K562 (cell line): Measurements from ENCODE around the gene CHST10. TPM values are rescaled to one million over a fixed set of nuclear protein-coding genes. Genes with fewer than 3 reads are reported as not detected.

Experiments used
- ELK3 ChIP-seq: fragments of 450-650 bp; formaldehyde crosslinking; IDR thresholded peaks from 2 replicates; pipeline ENCODE4 v1.4.0; 2020; ENCODE audit warnings: mild to moderate bottlenecking
- FOXP1 ChIP-seq: sonication (generic); formaldehyde crosslinking; IDR thresholded peaks from 2 replicates; pipeline ENCODE4 v1.8.0; 2022; ENCODE audit warnings: mild to moderate bottlenecking, missing genetic modification reagents
- HMG20A ChIP-seq: fragments of 450-650 bp; formaldehyde crosslinking; conservative IDR thresholded peaks from 2 replicates; pipeline ENCODE4 v1.4.0; 2020; ENCODE audit warnings: mild to moderate bottlenecking, mixed read lengths
- HMGN3 ChIP-seq: IDR thresholded peaks from 2 replicates; pipeline ENCODE4 v1.6.1; 2011; ENCODE audit warnings: borderline replicate concordance, low read depth, mild to moderate bottlenecking, mixed read lengths, low read length; ENCODE audit not compliant: insufficient read length; ENCODE audit errors: extremely low read depth
- KAT2B ChIP-seq: IDR thresholded peaks from one replicate; pipeline ENCODE4 v1.6.1; 2012; ENCODE audit warnings: low read depth, mild to moderate bottlenecking, control low read depth, inconsistent platforms, low read length, moderate library complexity
- NFATC3 ChIP-seq: fragments of 450-650 bp; IDR thresholded peaks from 2 replicates; pipeline ENCODE4 v1.6.1; 2017; ENCODE audit warnings: mild to moderate bottlenecking
- NFIC ChIP-seq: fragments of 450-650 bp; IDR thresholded peaks from 2 replicates; pipeline ENCODE4 v1.6.1; 2017; ENCODE audit warnings: mild to moderate bottlenecking, inconsistent platforms
- POLR2AphosphoS2 ChIP-seq: IDR thresholded peaks from 2 replicates; pipeline ENCODE4 v1.6.1; 2012; ENCODE audit warnings: low read length, improper control_type of control experiment
- POLR2B ChIP-seq: fragments of 450-650 bp; IDR thresholded peaks from 2 replicates; pipeline ENCODE4 v1.6.1; 2018; ENCODE audit warnings: low read depth; ENCODE audit not compliant: partially characterized antibody
- RBBP5 ChIP-seq: fragments of 200-600 bp; sonication (generic); IDR thresholded peaks from 2 replicates; pipeline ENCODE4 v1.6.1; 2012; ENCODE audit warnings: borderline replicate concordance, mild to moderate bottlenecking, low read length, control low read depth, inconsistent platforms; ENCODE audit not compliant: insufficient read depth, poor library complexity, severe bottlenecking
- RNF219 ChIP-seq: fragments of 250-450 bp; sonication (Bioruptor Pico); IDR thresholded peaks from 2 replicates; pipeline ENCODE4 v1.5.0; 2022; ENCODE audit warnings: mild to moderate bottlenecking
- SAFB2 ChIP-seq: fragments of 200-400 bp; formaldehyde crosslinking; IDR thresholded peaks from 2 replicates; pipeline ENCODE4 v1.6.1; 2018; ENCODE audit warnings: borderline replicate concordance, low read length, low read depth, moderate library complexity; ENCODE audit not compliant: severe bottlenecking
- SIX5 ChIP-seq, 2 experiments: IDR thresholded peaks; 2 replicates each; pipeline ENCODE4 v1.6.1; 2011; ENCODE audit warnings: low read length in 2 of 2, borderline replicate concordance in 1 of 2, low read depth in 1 of 2, mild to moderate bottlenecking in 1 of 2, moderate library complexity in 1 of 2; ENCODE audit not compliant: insufficient read depth in 1 of 2
- STAG1 ChIP-seq: sonication (generic); formaldehyde crosslinking; IDR thresholded peaks from 2 replicates; pipeline ENCODE4 v1.5.0; 2020; ENCODE audit warnings: missing genetic modification reagents, borderline replicate concordance
- STAT5A ChIP-seq: IDR thresholded peaks from 2 replicates; pipeline ENCODE4 v1.6.1; 2012; ENCODE audit warnings: low read length, inconsistent platforms, borderline replicate concordance
- ZBTB5 ChIP-seq: fragments of 450-650 bp; IDR thresholded peaks from 2 replicates; pipeline ENCODE4 v1.6.1; 2017; ENCODE audit warnings: antibody characterized with exemption
- ZFP36 ChIP-seq: fragments of 150-350 bp; IDR thresholded peaks from 2 replicates; pipeline ENCODE4 v1.6.1; 2018; ENCODE audit warnings: low read length, low read depth; ENCODE audit not compliant: partially characterized antibody
- ZNF217 ChIP-seq: sonication (generic); formaldehyde crosslinking; IDR thresholded peaks from 2 replicates; pipeline ENCODE4 v1.8.0; 2022; ENCODE audit warnings: mild to moderate bottlenecking, missing genetic modification reagents
- ZNF507 ChIP-seq: conservative IDR thresholded peaks from 2 replicates; pipeline ENCODE4 v1.6.1; 2017; ENCODE audit warnings: missing genetic modification characterization, missing compliant biosample characterization
- polyA plus RNA-seq, 8 experiments: library from polyadenylated mRNA; depleted of rRNA in 4 of 8; stranded (reverse) in 5 of 8; unstranded in 3 of 8; fragments of >200 nt; fragmentation: Nextera tagmentation in 2 of 8; fragmentation: Illumina TruSeq in 1 of 8; extraction: Ambion mirVana in 2 of 8; extraction: Trizol in 1 of 8; gene quantifications; 2 replicates each; pipeline versions ENCODE4 v1.2.1 to v1.2.3, GENCODE V29; 2011 to 2014; ENCODE audit warnings: inconsistent platforms in 1 of 8, missing spikeins in 1 of 8
- total RNA-seq, 7 experiments: library from RNA; depleted of rRNA in 6 of 7; stranded (reverse); fragments of >200 nt in 6 of 7; fragmentation: Illumina TruSeq in 2 of 7; extraction: Trizol in 2 of 7; gene quantifications; 2 replicates each; pipeline versions ENCODE4 v1.2.1 to v1.2.3, GENCODE V29; 2011 to 2021; ENCODE audit warnings: low replicate concordance in 1 of 7

The CHST10 gene
- total and polyA plus RNA-seq, 9 of the 15 experiments (the other 6 are each of a cell fraction or from before 2014, with no cell fraction given) = 1.3 to 30.9 (median 19.3) TPM

- TF ChIP-seq ZBTB5 (no peak), HMGN3 (no peak), STAG1 (no peak), KAT2B (no peak), NFIC (no peak), SIX5 (IDR thresholded peaks at IDR 0.05; ENCODE audit: borderline replicate concordance in 1 of 2, insufficient read depth in 1 of 2, low read depth in 1 of 2, low read length in 2 of 2) (no peak), RNF219 (CRISPR knock-in tag) (no peak), POLR2AphosphoS2 (no peak), NFATC3 (no peak), POLR2B (no peak), HMG20A (CRISPR knock-in tag) (no peak), ZNF217 (CRISPR knock-in tag) (no peak), ZFP36 (no peak), FOXP1 (no peak), STAT5A (no peak), RBBP5 (no peak), ZNF507 (tag) (no peak), ELK3 (CRISPR knock-in tag) (no peak), SAFB2 (no peak)
Observed at GRCh38 chr2:100416397-100416934, 1.0 kb downstream of the CHST10 start (continued).
